ENCODE data around the gene TRMT1. TPM values are rescaled to one million over a fixed set of nuclear protein-coding genes. Genes with fewer than 3 reads are reported as not detected.

TRMT1 gene
- total and polyA plus RNA-seq, 2 experiments from 2014 or later: 88.6 to 90.1 TPM

DNA sequence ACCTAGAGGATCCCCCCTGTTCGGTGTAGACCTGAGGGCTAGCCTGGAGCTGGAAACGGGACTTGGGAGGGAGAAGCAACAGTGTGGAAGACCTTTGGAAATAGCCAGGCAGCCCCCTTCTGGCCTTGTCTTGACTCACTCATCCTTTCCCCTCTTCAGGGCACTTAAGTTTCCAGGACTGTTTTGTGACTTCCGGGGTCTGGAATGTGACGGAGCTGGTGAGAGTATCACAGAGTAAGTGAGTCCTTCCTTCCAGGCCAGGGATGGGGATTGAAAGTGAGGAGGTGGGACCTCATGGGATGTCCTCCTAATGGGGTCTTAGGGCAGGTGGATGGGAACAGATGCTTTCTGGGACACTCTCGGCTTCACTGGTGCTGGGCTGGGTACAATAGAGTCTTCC lies 43.3 kb downstream of the TRMT1 start:
- Histone ChIP-seq H3F3A (replicated peaks; ENCODE audit: low read depth) (no peaks in the 10 kb centered on the region), H3K4me1 (ENCODE audit: insufficient read depth) (peaks cover 15% of the 10 kb centered on the region), H3K36me3 (ENCODE audit: insufficient read depth) (no peaks in the 10 kb centered on the region), H3K4me3 (no peak overlapping the region), H3K4me2 (no peak overlapping the region), H3K27ac (ENCODE audit: low read depth) (no peak overlapping the region), H4K20me1 (replicated peaks; ENCODE audit: insufficient read depth) (no peaks in the 10 kb centered on the region), H3K27me3 (ENCODE audit: insufficient read depth) (0 out of 2 replicates have a peak, but pooled peaks cover 8% of the 10 kb centered on the region), H2AFZ (no peak overlapping the region), H3K9me2 (ENCODE audit: insufficient read depth) (no peaks in the 10 kb centered on the region), H3K79me2 (replicated peaks; ENCODE audit: insufficient read depth) (no peaks in the 10 kb centered on the region)
- Mint-ChIP-seq H3K4me1 (peaks cover 16% of the 10 kb centered on the region), H3K9me3 (no peaks in the 10 kb centered on the region), H3K27me3 (ENCODE audit: insufficient read depth, low read depth, poor library complexity) (peaks cover 22% of the 10 kb centered on the region), H3K27ac (no peak overlapping the region), H3K4me3 (no peak overlapping the region; the same call in 2 of the 3 replicates), H3K36me3 (ENCODE audit: low read depth) (no peaks in the 10 kb centered on the region)
- DNase-seq (ENCODE audit: low spot score) (no peak), ATAC-seq (no peak)
- TF ChIP-seq, protein P1, sequence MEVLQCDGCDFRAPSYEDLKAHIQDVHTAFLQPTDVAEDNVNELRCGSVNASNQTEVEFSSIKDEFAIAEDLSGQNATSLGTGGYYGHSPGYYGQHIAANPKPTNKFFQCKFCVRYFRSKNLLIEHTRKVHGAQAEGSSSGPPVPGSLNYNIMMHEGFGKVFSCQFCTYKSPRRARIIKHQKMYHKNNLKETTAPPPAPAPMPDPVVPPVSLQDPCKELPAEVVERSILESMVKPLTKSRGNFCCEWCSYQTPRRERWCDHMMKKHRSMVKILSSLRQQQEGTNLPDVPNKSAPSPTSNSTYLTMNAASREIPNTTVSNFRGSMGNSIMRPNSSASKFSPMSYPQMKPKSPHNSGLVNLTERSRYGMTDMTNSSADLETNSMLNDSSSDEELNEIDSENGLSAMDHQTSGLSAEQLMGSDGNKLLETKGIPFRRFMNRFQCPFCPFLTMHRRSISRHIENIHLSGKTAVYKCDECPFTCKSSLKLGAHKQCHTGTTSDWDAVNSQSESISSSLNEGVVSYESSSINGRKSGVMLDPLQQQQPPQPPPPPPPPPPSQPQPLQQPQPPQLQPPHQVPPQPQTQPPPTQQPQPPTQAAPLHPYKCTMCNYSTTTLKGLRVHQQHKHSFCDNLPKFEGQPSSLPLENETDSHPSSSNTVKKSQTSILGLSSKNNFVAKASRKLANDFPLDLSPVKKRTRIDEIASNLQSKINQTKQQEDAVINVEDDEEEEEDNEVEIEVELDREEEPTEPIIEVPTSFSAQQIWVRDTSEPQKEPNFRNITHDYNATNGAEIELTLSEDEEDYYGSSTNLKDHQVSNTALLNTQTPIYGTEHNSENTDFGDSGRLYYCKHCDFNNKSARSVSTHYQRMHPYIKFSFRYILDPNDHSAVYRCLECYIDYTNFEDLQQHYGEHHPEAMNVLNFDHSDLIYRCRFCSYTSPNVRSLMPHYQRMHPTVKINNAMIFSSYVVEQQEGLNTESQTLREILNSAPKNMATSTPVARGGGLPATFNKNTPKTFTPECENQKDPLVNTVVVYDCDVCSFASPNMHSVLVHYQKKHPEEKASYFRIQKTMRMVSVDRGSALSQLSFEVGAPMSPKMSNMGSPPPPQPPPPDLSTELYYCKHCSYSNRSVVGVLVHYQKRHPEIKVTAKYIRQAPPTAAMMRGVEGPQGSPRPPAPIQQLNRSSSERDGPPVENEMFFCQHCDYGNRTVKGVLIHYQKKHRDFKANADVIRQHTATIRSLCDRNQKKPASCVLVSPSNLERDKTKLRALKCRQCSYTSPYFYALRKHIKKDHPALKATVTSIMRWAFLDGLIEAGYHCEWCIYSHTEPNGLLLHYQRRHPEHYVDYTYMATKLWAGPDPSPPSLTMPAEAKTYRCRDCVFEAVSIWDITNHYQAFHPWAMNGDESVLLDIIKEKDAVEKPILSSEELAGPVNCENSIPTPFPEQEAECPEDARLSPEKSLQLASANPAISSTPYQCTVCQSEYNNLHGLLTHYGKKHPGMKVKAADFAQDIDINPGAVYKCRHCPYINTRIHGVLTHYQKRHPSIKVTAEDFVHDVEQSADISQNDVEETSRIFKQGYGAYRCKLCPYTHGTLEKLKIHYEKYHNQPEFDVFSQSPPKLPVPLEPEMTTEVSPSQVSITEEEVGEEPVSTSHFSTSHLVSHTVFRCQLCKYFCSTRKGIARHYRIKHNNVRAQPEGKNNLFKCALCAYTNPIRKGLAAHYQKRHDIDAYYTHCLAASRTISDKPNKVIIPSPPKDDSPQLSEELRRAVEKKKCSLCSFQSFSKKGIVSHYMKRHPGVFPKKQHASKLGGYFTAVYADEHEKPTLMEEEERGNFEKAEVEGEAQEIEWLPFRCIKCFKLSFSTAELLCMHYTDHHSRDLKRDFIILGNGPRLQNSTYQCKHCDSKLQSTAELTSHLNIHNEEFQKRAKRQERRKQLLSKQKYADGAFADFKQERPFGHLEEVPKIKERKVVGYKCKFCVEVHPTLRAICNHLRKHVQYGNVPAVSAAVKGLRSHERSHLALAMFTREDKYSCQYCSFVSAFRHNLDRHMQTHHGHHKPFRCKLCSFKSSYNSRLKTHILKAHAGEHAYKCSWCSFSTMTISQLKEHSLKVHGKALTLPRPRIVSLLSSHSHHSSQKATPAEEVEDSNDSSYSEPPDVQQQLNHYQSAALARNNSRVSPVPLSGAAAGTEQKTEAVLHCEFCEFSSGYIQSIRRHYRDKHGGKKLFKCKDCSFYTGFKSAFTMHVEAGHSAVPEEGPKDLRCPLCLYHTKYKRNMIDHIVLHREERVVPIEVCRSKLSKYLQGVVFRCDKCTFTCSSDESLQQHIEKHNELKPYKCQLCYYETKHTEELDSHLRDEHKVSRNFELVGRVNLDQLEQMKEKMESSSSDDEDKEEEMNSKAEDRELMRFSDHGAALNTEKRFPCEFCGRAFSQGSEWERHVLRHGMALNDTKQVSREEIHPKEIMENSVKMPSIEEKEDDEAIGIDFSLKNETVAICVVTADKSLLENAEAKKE (CRISPR knock-in tag; IDR thresholded peaks at IDR 0.05): no peak
- TF ChIP-seq, protein P2, sequence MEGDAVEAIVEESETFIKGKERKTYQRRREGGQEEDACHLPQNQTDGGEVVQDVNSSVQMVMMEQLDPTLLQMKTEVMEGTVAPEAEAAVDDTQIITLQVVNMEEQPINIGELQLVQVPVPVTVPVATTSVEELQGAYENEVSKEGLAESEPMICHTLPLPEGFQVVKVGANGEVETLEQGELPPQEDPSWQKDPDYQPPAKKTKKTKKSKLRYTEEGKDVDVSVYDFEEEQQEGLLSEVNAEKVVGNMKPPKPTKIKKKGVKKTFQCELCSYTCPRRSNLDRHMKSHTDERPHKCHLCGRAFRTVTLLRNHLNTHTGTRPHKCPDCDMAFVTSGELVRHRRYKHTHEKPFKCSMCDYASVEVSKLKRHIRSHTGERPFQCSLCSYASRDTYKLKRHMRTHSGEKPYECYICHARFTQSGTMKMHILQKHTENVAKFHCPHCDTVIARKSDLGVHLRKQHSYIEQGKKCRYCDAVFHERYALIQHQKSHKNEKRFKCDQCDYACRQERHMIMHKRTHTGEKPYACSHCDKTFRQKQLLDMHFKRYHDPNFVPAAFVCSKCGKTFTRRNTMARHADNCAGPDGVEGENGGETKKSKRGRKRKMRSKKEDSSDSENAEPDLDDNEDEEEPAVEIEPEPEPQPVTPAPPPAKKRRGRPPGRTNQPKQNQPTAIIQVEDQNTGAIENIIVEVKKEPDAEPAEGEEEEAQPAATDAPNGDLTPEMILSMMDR (conservative IDR thresholded peaks at IDR 0.05; ENCODE audit: low read depth in 2 of 2): no peak; a peak in 1 of 4 replicates
- TF ChIP-seq EZH2 (IDR thresholded peaks at IDR 0.05; ENCODE audit: low read depth, unreplicated experiment): no peak
- no peak for TF ChIP-seq ZNF331 (CRISPR knock-in tag; IDR thresholded peaks at IDR 0.05; ENCODE audit: low read depth)
- no peak for TF ChIP-seq JUNB (IDR thresholded peaks at IDR 0.05; ENCODE audit: unreplicated experiment)
- TF ChIP-seq, protein P3, sequence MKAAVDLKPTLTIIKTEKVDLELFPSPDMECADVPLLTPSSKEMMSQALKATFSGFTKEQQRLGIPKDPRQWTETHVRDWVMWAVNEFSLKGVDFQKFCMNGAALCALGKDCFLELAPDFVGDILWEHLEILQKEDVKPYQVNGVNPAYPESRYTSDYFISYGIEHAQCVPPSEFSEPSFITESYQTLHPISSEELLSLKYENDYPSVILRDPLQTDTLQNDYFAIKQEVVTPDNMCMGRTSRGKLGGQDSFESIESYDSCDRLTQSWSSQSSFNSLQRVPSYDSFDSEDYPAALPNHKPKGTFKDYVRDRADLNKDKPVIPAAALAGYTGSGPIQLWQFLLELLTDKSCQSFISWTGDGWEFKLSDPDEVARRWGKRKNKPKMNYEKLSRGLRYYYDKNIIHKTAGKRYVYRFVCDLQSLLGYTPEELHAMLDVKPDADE (IDR thresholded peaks at IDR 0.05): no peak
- TF ChIP-seq, protein P4, sequence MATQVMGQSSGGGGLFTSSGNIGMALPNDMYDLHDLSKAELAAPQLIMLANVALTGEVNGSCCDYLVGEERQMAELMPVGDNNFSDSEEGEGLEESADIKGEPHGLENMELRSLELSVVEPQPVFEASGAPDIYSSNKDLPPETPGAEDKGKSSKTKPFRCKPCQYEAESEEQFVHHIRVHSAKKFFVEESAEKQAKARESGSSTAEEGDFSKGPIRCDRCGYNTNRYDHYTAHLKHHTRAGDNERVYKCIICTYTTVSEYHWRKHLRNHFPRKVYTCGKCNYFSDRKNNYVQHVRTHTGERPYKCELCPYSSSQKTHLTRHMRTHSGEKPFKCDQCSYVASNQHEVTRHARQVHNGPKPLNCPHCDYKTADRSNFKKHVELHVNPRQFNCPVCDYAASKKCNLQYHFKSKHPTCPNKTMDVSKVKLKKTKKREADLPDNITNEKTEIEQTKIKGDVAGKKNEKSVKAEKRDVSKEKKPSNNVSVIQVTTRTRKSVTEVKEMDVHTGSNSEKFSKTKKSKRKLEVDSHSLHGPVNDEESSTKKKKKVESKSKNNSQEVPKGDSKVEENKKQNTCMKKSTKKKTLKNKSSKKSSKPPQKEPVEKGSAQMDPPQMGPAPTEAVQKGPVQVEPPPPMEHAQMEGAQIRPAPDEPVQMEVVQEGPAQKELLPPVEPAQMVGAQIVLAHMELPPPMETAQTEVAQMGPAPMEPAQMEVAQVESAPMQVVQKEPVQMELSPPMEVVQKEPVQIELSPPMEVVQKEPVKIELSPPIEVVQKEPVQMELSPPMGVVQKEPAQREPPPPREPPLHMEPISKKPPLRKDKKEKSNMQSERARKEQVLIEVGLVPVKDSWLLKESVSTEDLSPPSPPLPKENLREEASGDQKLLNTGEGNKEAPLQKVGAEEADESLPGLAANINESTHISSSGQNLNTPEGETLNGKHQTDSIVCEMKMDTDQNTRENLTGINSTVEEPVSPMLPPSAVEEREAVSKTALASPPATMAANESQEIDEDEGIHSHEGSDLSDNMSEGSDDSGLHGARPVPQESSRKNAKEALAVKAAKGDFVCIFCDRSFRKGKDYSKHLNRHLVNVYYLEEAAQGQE (IDR thresholded peaks at IDR 0.05; ENCODE audit: unreplicated experiment): no peak
- TF ChIP-seq ZNF114 (CRISPR knock-in tag; IDR thresholded peaks at IDR 0.05): no peak
- TF ChIP-seq CREB1 (CRISPR knock-in tag; IDR thresholded peaks at IDR 0.05; ENCODE audit: low read depth): no peak
- TF ChIP-seq POLR2AphosphoS5 (IDR thresholded peaks at IDR 0.05; ENCODE audit: low read depth): no peak

Data from GM23338 (cell line).